Ovary (tissue), 9 donors: Measurements from ENCODE around the gene EFCAB5. TPM values are rescaled to one million over a fixed set of nuclear protein-coding genes. Genes with fewer than 3 reads are reported as not detected.
"Not testable (repeated sequence)": the region's sequence is repeated elsewhere in the genome, so short reads cannot be mapped to it uniquely, and the experiment has no call there.

Experiments used
- DNase-seq, 5 donors: peaks; one replicate each; pipeline ENCODE4 v3.0.0-alpha.2; 2019 to 2020
- H3K27ac ChIP-seq, 2 donors: fragments of 200-600 bp; one replicate each; pipeline versions ENCODE4 v1.5.1 to v1.8.0; 2019 to 2022
- H3K27me3 ChIP-seq: fragments of 200-600 bp; one replicate; pipeline ENCODE4 v1.8.0; 2022
- H3K36me3 ChIP-seq: fragments of 200-600 bp; sonication (generic); one replicate; pipeline ENCODE4 v1.5.1; 2019
- H3K4me1 ChIP-seq: one replicate; pipeline ENCODE4 v1.8.1; 2013; ENCODE audit warnings: mild to moderate bottlenecking, moderate library complexity; ENCODE audit not compliant: insufficient read depth
- H3K4me3 ChIP-seq: fragments of 200-600 bp; sonication (generic); one replicate; pipeline ENCODE4 v1.5.1; 2017
- H3K9me3 ChIP-seq, 2 donors: fragments of 200-600 bp in 1 of 2; sonication (generic) in 1 of 2; one replicate each; pipeline versions ENCODE4 v1.5.1 to v1.8.1; 2013 to 2019; ENCODE audit warnings: mild to moderate bottlenecking in 1 of 2, moderate library complexity in 1 of 2
- EP300 ChIP-seq: sonication (generic); formaldehyde crosslinking; IDR thresholded peaks from one replicate; pipeline ENCODE4 v1.6.1; 2017; ENCODE audit warnings: antibody characterized with exemption
- POLR2A ChIP-seq: fragments of 450-650 bp; IDR thresholded peaks from one replicate; pipeline ENCODE4 v1.6.1; 2017; ENCODE audit warnings: antibody characterized with exemption, mild to moderate bottlenecking, moderate library complexity
- WGBS, 3 donors: extraction: QIAGEN DNeasy Blood & Tissue Kit in 1 of 3; methylation state at CpG; one replicate each; pipeline versions ENCODE4 v1.1.5 to v1.1.7; 2013 to 2017; 5-methylcytosine and 5-hydroxymethylcytosine counted together
- intact Hi-C, 4 donors: fragments of 100-400 bp; cut with DNase I; formaldehyde crosslinking; loops; one replicate each; pipeline versions ENCODE4 v1.11.0 to v1.15.1; 2022 to 2023
- polyA plus RNA-seq, 2 donors: library from polyadenylated mRNA; stranded (reverse); fragments of 200-250 nt in 1 of 2; fragments of 350-450 nt in 1 of 2; fragmentation: Illumina TruSeq in 1 of 2; extraction: RNeasy Lipid Tissue Mini Kit (QIAGEN cat#74804) in 1 of 2; gene quantifications; one replicate each; pipeline ENCODE4 v1.2.3, GENCODE V29; 2013 to 2014
- total RNA-seq, 7 donors: library from RNA; depleted of rRNA in 2 of 7; stranded (reverse); fragments of >200 nt in 2 of 7; fragmentation: NEBNext Ultra II Directional in 3 of 7; extraction: Animal tissue kit (Norgen Biotek cat#: 25700) in 3 of 7; gene quantifications; one replicate each; pipeline versions ENCODE4 v1.1.0 to v1.2.4, GENCODE V29; 2016 to 2023
- TF ChIP-seq, protein P1 (sequence below), 3 donors: fragments of 450-650 bp in 2 of 3; fragments of 200-600 bp in 1 of 3; IDR thresholded peaks; one replicate each; pipeline versions ENCODE4 v1.5.1 to v1.8.0; 2016 to 2022; ENCODE audit warnings: antibody characterized with exemption in 3 of 3, mild to moderate bottlenecking in 1 of 3
- donor health status: DM: no; HTN: no; CAD: no; lungs with moderate emphysema.
- donor health status: DM: no; HTN: no; CAD: no.
- donor health status: Bipolar disorder and iron deficiency.
- donor health status: DM: yes; HTN: yes; CAD: no.
- donor health status: DM: no; HTN: no; CAD: no.
- donor health status: DM: yes; HTN: yes; CAD: no.

Gene EFCAB5
- total and polyA plus RNA-seq, 9 donors = 0.05 to 0.32 (median 0.12) TPM; not detected in 5

DNA sequence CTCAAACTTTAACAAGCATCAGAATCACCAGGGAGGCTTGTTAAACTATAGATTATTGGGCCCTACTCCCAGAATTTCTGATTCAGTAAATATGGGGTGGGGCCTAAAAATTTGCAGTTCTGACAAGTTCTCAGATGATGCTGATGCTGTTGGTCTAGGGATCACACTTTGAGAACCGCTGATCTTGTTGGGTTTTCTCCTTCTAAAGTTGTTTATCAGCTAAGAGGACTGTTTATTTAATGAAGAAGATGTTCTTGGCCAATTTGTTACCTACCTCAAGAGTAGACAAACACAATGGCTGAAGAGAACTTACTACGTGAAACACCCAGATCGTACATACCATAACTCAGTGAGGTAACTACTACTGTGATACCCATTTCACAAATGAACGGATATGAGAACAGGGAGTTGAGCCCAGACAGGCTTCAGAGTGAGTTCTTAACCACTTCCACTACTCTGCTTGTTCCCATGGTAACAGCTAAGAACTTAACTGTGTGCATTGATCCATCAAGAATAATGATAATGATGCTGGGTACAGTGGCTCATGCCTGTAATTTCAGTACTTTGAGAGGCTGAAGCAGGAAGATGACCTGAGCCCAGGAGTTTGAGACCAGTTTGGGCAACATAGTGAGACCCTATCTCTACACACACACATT lies 89.9 kb downstream of the EFCAB5 start:
- no peak for DNase-seq
- 89 to 93% (median 90%) methylated on average over 4 of the region's 4 CpGs for WGBS, 3 donors
- TF ChIP-seq POLR2A (no peak), EP300 (no peak)
- TF ChIP-seq, protein P1, sequence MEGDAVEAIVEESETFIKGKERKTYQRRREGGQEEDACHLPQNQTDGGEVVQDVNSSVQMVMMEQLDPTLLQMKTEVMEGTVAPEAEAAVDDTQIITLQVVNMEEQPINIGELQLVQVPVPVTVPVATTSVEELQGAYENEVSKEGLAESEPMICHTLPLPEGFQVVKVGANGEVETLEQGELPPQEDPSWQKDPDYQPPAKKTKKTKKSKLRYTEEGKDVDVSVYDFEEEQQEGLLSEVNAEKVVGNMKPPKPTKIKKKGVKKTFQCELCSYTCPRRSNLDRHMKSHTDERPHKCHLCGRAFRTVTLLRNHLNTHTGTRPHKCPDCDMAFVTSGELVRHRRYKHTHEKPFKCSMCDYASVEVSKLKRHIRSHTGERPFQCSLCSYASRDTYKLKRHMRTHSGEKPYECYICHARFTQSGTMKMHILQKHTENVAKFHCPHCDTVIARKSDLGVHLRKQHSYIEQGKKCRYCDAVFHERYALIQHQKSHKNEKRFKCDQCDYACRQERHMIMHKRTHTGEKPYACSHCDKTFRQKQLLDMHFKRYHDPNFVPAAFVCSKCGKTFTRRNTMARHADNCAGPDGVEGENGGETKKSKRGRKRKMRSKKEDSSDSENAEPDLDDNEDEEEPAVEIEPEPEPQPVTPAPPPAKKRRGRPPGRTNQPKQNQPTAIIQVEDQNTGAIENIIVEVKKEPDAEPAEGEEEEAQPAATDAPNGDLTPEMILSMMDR (IDR thresholded peaks at IDR 0.05) = no peak
- H3K27ac ChIP-seq = no peak overlapping the region
- no peak overlapping the region for H3K4me3 ChIP-seq
- no peaks in the 10 kb centered on the region for H3K9me3 ChIP-seq
- no peaks in the 10 kb centered on the region for H3K4me1 ChIP-seq
- H3K27me3 ChIP-seq = no peaks in the 10 kb centered on the region
- intact Hi-C loops = no loop called here
- no peaks in the 10 kb centered on the region for H3K36me3 ChIP-seq

DNA sequence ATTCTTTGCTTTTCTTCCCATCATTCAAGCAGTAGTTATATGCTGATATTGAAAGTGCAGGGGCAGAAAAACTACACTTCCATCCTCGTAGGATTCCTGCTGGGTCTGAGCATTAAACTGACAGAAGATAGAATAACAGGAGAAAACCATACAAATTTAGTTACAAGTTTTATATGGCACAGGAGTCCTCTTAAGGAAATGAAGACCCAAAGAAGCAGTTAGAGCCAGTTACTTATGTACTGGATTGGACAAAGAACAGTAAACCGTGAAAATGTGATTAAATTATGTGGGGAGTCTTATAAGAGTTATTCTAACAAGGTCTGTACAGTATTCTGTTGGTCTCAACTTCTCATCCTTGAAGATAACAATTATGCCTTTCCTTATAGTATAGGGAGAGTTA lies 93.9 kb downstream of the EFCAB5 start:
- intact Hi-C loops = no loop called here
- no peaks in the 10 kb centered on the region for H3K4me1 ChIP-seq
- H3K9me3 ChIP-seq = no peaks in the 10 kb centered on the region
- TF ChIP-seq POLR2A (no peak), EP300 (no peak)
- TF ChIP-seq, protein P1 (IDR thresholded peaks at IDR 0.05) = no peak
- no peak for DNase-seq
- no peaks in the 10 kb centered on the region for H3K36me3 ChIP-seq
- no peak overlapping the region for H3K27ac ChIP-seq
- no peaks in the 10 kb centered on the region for H3K27me3 ChIP-seq
- no peak overlapping the region for H3K4me3 ChIP-seq
- WGBS, 3 donors = 33 to 53% (median 40%) methylated on average over 2 of the region's 2 CpGs

DNA sequence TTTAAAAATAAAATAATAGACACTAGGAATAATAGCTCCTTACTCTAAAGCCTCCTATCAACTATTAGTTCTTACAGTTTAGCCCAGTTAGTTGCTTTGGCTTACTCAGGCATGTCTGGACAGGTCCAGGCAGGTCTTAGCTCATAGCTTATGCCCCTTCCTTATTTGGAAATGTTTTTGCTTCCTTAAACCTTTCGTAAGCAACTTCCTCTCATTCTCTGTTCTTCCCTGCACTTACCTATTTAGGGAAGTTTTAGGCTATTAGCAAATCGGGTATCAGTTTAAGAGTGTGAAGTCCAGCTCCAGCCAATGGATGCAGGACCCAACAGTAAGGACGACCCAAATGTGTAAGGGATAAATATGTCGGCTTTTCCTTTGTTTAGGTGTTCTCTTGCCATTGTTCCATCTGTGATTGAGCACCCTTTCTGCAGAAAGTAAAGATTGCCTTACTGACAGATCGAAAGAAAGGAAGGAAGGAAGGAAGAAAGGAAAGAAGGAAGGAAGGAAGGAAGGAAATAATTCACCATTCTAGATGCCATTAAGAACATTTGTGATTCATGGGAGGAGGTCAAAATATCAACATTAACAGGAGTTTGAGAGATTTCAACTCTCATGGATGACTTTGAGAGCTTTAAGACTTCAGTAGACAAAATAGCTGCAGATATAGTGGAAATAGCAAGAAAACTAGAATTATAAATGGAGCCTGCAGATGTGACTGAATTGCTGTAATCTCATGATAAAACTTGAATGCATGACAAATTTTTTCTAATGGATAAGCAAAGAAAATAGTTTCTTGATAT lies 99.5 kb downstream of the EFCAB5 start:
- H3K4me3 ChIP-seq, H3K36me3 ChIP-seq, intact Hi-C loops, H3K27me3 ChIP-seq, DNase-seq, H3K4me1 ChIP-seq, H3K27ac ChIP-seq, H3K9me3 ChIP-seq: not testable (repeated sequence)
- 69 to 84% (median 74%) methylated on average over 5 of the region's 5 CpGs for WGBS, 3 donors

DNA sequence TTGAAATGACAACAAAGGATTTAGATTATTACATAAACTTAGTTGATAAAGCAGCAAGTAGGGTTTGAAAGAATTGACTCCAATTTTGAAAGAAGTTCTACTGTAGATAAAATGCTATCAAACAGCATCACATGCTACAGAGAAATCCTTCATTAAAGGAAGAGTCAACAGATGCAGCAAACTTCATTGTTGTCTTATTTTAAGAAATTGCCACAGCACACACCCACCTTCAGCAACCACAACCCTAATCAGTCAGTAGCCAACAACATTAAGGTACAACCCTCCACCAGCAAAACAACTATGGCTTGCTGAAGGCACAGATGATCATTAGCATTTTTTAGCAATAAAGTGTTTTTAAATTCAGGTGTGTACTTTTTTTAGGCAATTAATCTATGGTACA lies 100.1 kb downstream of the EFCAB5 start:
- H3K27me3 ChIP-seq = no peaks in the 10 kb centered on the region
- no peak overlapping the region for H3K4me3 ChIP-seq
- H3K36me3 ChIP-seq = no peaks in the 10 kb centered on the region
- no peaks in the 10 kb centered on the region for H3K4me1 ChIP-seq
- intact Hi-C loops = no loop called here
- TF ChIP-seq EP300 (no peak), POLR2A (no peak)
- TF ChIP-seq, protein P1 (IDR thresholded peaks at IDR 0.05) = no peak
- H3K27ac ChIP-seq = no peak overlapping the region
- no peaks in the 10 kb centered on the region for H3K9me3 ChIP-seq
- no peak for DNase-seq

DNA sequence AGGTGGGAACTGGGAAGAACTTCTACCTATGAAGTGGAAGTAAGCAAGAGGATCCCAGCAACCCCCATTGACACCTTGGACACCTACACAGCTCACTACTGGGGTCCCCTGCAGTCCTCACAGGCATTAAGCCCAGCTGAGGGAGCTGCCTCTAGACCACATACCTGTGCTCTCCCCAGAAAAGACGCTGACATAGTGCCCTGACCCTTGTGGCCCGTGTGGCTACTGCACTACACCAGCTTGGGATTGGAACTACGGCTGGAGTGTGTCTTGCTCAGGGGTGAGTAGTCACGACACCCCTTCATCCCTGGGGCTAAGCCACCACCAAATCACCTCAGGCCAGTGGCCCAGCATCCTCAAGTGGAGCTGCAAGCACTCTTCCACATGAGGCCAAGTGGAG lies 120.9 kb downstream of the EFCAB5 start:
- H3K27me3 ChIP-seq = no peaks in the 10 kb centered on the region
- TF ChIP-seq POLR2A (no peak), EP300 (no peak)
- TF ChIP-seq, protein P1 (IDR thresholded peaks at IDR 0.05) = no peak
- whole genome bisulfite sequencing, 3 donors = 69 to 75% (median 70%) methylated on average over 4 of the region's 4 CpGs
- H3K4me3 ChIP-seq = no peak overlapping the region
- H3K36me3 ChIP-seq = no peaks in the 10 kb centered on the region
- no peak for DNase-seq
- peaks cover 0 to 9% of the 10 kb centered on the region in 2 donors for H3K9me3 ChIP-seq
- H3K4me1 ChIP-seq = no peaks in the 10 kb centered on the region
- intact Hi-C loops = no loop called here
- no peak overlapping the region for H3K27ac ChIP-seq
